ENCODE data around the gene GRK4.

DNA sequence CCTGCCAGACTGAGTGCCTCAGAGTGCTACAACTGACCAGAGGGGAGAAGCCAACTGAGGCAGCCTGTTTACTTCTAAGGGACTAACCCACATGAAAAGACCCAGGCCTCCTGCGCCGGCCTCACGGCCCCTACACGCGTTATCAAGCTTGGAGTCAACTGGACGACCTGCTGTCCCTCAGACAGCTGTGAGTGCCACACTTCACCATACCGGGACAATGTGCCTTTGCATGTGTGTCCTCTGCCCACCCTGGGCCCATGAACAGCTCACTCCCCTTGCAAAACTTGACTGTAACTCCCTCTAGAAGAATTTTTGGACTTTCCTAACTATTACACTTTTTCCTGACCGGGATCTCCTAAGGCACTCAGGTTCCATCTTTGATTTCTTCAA lies 2.0 kb upstream of the GRK4 start:
- TF ChIP-seq, protein P1, sequence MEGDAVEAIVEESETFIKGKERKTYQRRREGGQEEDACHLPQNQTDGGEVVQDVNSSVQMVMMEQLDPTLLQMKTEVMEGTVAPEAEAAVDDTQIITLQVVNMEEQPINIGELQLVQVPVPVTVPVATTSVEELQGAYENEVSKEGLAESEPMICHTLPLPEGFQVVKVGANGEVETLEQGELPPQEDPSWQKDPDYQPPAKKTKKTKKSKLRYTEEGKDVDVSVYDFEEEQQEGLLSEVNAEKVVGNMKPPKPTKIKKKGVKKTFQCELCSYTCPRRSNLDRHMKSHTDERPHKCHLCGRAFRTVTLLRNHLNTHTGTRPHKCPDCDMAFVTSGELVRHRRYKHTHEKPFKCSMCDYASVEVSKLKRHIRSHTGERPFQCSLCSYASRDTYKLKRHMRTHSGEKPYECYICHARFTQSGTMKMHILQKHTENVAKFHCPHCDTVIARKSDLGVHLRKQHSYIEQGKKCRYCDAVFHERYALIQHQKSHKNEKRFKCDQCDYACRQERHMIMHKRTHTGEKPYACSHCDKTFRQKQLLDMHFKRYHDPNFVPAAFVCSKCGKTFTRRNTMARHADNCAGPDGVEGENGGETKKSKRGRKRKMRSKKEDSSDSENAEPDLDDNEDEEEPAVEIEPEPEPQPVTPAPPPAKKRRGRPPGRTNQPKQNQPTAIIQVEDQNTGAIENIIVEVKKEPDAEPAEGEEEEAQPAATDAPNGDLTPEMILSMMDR (IDR thresholded peaks at IDR 0.05): no peak
- TF ChIP-seq EZH2 (IDR thresholded peaks at IDR 0.05; ENCODE audit: borderline replicate concordance, insufficient read depth, low read depth, low read length, poor library complexity, severe bottlenecking): no peak
